ENCODE data around the gene UCK2. TPM values are rescaled to one million over a fixed set of nuclear protein-coding genes. Genes with fewer than 3 reads are reported as not detected.

The UCK2 gene
- total RNA-seq, 1 experiment from 2014 or later: 91.2 TPM

- Histone ChIP-seq H3K36me3 (ENCODE audit: control insufficient read depth, insufficient read depth, low read length) (no peaks in the 10 kb centered on the region), H3K4me1 (ENCODE audit: control insufficient read depth, insufficient read depth, low read length) (no peaks in the 10 kb centered on the region), H3K27me3 (ENCODE audit: control insufficient read depth, insufficient read depth, low read length) (no peaks in the 10 kb centered on the region), H3K4me3 (ENCODE audit: low read depth in 2 of 2, low read length in 2 of 2) (no peak overlapping the region), H3K9me3 (ENCODE audit: control insufficient read depth, insufficient read depth, low read depth, low read length) (no peaks in the 10 kb centered on the region), H3K27ac (ENCODE audit: low read length) (no peak overlapping the region)
- ChIA-PET CTCF (no interaction called here), POLR2A (no interaction called here)
- in situ Hi-C loops (cut with HindIII; ENCODE audit: low pct_unique_long_range_greater_than_20kb, low sequenced_read_pairs) (no loop called here), intact Hi-C loops (cut with micrococcal nuclease; ENCODE audit: unreplicated experiment) (loop anchor here (2.0 kb wide), 1 partner anchor 315 kb away; no protein-coding TSS in a partner anchor)
- DNase-seq (ENCODE audit: low read depth, low spot score): no peak
- ATAC-seq: no peak
- TF ChIP-seq REST (IDR thresholded peaks at IDR 0.05; ENCODE audit: insufficient read depth in 1 of 2, low read depth in 2 of 2, low read length in 1 of 2) (no peak), CTCF (IDR thresholded peaks at IDR 0.05) (no peak), TCF7L2 (IDR thresholded peaks at IDR 0.05; ENCODE audit: low read depth, low read length) (no peak), SIN3A (IDR thresholded peaks at IDR 0.05; ENCODE audit: borderline replicate concordance, insufficient read depth, low read depth, low read length) (no peak), POLR2AphosphoS5 (IDR thresholded peaks at IDR 0.05; ENCODE audit: low read depth, low read length) (no peak)
- no TSS peak for BruUV-seq (replicated peaks)
These were observed 88.5 kb downstream of the UCK2 start for GRCh38 chr1:165915932-165916348.

GRCh38 chr1:165917166-165917565 is 89.8 kb downstream of the UCK2 start:
- no peaks in the 10 kb centered on the region for H3K36me3 ChIP-seq (ENCODE audit: control insufficient read depth, insufficient read depth, low read length)
- in situ Hi-C loops (cut with HindIII; ENCODE audit: low pct_unique_long_range_greater_than_20kb, low sequenced_read_pairs) (no loop called here), intact Hi-C loops (cut with micrococcal nuclease; ENCODE audit: unreplicated experiment) (no loop called here)
- H3K27ac ChIP-seq (ENCODE audit: low read length): no peak overlapping the region
- no peaks in the 10 kb centered on the region for H3K9me3 ChIP-seq (ENCODE audit: control insufficient read depth, insufficient read depth, low read depth, low read length)
- CTCF ChIA-PET: no interaction called here
- H3K27me3 ChIP-seq (ENCODE audit: control insufficient read depth, insufficient read depth, low read length): no peaks in the 10 kb centered on the region
- POLR2A ChIA-PET: no interaction called here
- no peak for TF ChIP-seq REST (IDR thresholded peaks at IDR 0.05; ENCODE audit: insufficient read depth in 1 of 2, low read depth in 2 of 2, low read length in 1 of 2)
- no peak for TF ChIP-seq SIN3A (IDR thresholded peaks at IDR 0.05; ENCODE audit: borderline replicate concordance, insufficient read depth, low read depth, low read length)
- BruUV-seq (replicated peaks): no TSS peak
- DNase-seq (ENCODE audit: low read depth, low spot score) (no peak), ATAC-seq (no peak)
- no peak overlapping the region for H3K4me3 ChIP-seq (ENCODE audit: low read depth in 2 of 2, low read length in 2 of 2)
- no peaks in the 10 kb centered on the region for H3K4me1 ChIP-seq (ENCODE audit: control insufficient read depth, insufficient read depth, low read length)
